Activated naive CD4-positive, alpha-beta T cell treated with anti-CD3 and anti-CD28 coated beads for 36 hours (primary cell): ENCODE data around the gene ZNF445. TPM values are rescaled to one million over a fixed set of nuclear protein-coding genes. Genes with fewer than 3 reads are reported as not detected.

Experiments
- CTCF ChIA-PET: fragments of 350-600 bp; sonication (Branson Sonifier 250); formaldehyde crosslinking; loops from one replicate; lab custom pipeline; 2021; ENCODE audit warnings: antibody characterized with exemption; lab: Charles Lee
- DNase-seq: peaks from one replicate; pipeline ENCODE4 v3.0.0-alpha.2; 2020
- H3K27ac Mint-ChIP-seq: one replicate; pipeline ENCODE4 v1.8.0; 2021; ENCODE audit warnings: mild to moderate bottlenecking, mixed read lengths
- H3K27me3 Mint-ChIP-seq: one replicate; pipeline ENCODE4 v1.8.0; 2021; ENCODE audit warnings: low read depth, mixed read lengths
- H3K36me3 Mint-ChIP-seq: one replicate; pipeline ENCODE4 v1.8.0; 2021; ENCODE audit warnings: low read depth, mixed read lengths
- H3K4me1 Mint-ChIP-seq: one replicate; pipeline ENCODE4 v1.8.0; 2021; ENCODE audit warnings: low read depth, mixed read lengths
- H3K4me3 Mint-ChIP-seq: one replicate; pipeline ENCODE4 v1.8.0; 2021; ENCODE audit warnings: mild to moderate bottlenecking, moderate library complexity, mixed read lengths
- H3K9me3 Mint-ChIP-seq: one replicate; pipeline ENCODE4 v1.8.0; 2021; ENCODE audit warnings: mixed read lengths
- intact Hi-C: fragments of 100-400 bp; cut with micrococcal nuclease; formaldehyde crosslinking; loops from one replicate; pipeline ENCODE4 v1.15.1; 2023
- total RNA-seq, 2 experiments: library from RNA; stranded (reverse); gene quantifications; one replicate each; pipeline ENCODE4 v1.2.3, GENCODE V29; 2021

The ZNF445 gene
- total RNA-seq, 2 experiments from 2014 or later = 19.0 TPM

GRCh38 chr3:44446929-44447328 lies 30.5 kb downstream of the ZNF445 start:
- Mint-ChIP-seq H3K4me1 (peaks cover 18% of the 10 kb centered on the region), H3K27ac (no peak overlapping the region), H3K27me3 (no peaks in the 10 kb centered on the region), H3K4me3 (no peak overlapping the region), H3K36me3 (peaks cover 72% of the 10 kb centered on the region), H3K9me3 (peaks cover 30% of the 10 kb centered on the region)
- intact Hi-C loops = no loop called here
- DNase-seq = no peak
- CTCF ChIA-PET = no interaction called here

- CTCF ChIA-PET = no interaction called here
- H3K27ac Mint-ChIP-seq = no peak overlapping the region
- no peaks in the 10 kb centered on the region for H3K27me3 Mint-ChIP-seq
- DNase-seq = no peak
- H3K4me3 Mint-ChIP-seq = no peak overlapping the region
- H3K9me3 Mint-ChIP-seq = peaks cover 30% of the 10 kb centered on the region
- H3K36me3 Mint-ChIP-seq = peaks cover 67% of the 10 kb centered on the region
- intact Hi-C loops = no loop called here
- peaks cover 29% of the 10 kb centered on the region for H3K4me1 Mint-ChIP-seq
Observed at GRCh38 chr3:44445786-44446185, 31.7 kb downstream of the ZNF445 start.

- CTCF ChIA-PET = interaction anchor here (0.7 kb wide), 1 partner anchor 10 kb away, joined by 3 read pairs; no protein-coding TSS in a partner anchor
- Mint-ChIP-seq H3K27me3 (no peaks in the 10 kb centered on the region), H3K4me3 (no peak overlapping the region), H3K4me1 (peaks cover 36% of the 10 kb centered on the region), H3K36me3 (peaks cover 60% of the 10 kb centered on the region), H3K9me3 (peaks cover 30% of the 10 kb centered on the region), H3K27ac (peak overlapping the region; percentile 31)
- intact Hi-C loops = no loop called here
- no peak for DNase-seq
Observed at GRCh38 chr3:44444896-44445691, 32.4 kb downstream of the ZNF445 start.

- CTCF ChIA-PET = interaction anchor here (0.7 kb wide), 1 partner anchor 11 kb away, joined by 3 read pairs; no protein-coding TSS in a partner anchor
- intact Hi-C loops = no loop called here
- Mint-ChIP-seq H3K27me3 (no peaks in the 10 kb centered on the region), H3K4me1 (peaks cover 43% of the 10 kb centered on the region), H3K9me3 (peaks cover 28% of the 10 kb centered on the region), H3K27ac (peak overlapping the region; percentile 31), H3K4me3 (no peak overlapping the region), H3K36me3 (peaks cover 58% of the 10 kb centered on the region)
- DNase-seq = no peak
Observed at GRCh38 chr3:44444437-44444836, 33.0 kb downstream of the ZNF445 start.

GRCh38 chr3:44442596-44443309 lies 34.7 kb downstream of the ZNF445 start:
- H3K27me3 Mint-ChIP-seq = no peaks in the 10 kb centered on the region
- H3K9me3 Mint-ChIP-seq = peaks cover 12% of the 10 kb centered on the region
- peak overlapping the region; percentile 79 for H3K27ac Mint-ChIP-seq
- peak; percentile 38 for DNase-seq
- CTCF ChIA-PET = no interaction called here
- H3K4me3 Mint-ChIP-seq = no peak overlapping the region
- peaks cover 49% of the 10 kb centered on the region for H3K4me1 Mint-ChIP-seq
- intact Hi-C loops = no loop called here
- peaks cover 41% of the 10 kb centered on the region for H3K36me3 Mint-ChIP-seq

- CTCF ChIA-PET = interaction anchor here (0.7 to 1.7 kb wide), 2 partner anchors 49 to 72 kb away, joined by 3 to 4 read pairs; no protein-coding TSS in a partner anchor
- H3K27me3 Mint-ChIP-seq = no peaks in the 10 kb centered on the region
- intact Hi-C loops = loop anchor here (1.0 kb wide), 3 partner anchors 37 to 101 kb away; partner anchors contain the start of gene TCAIM
- no peaks in the 10 kb centered on the region for H3K9me3 Mint-ChIP-seq
- H3K27ac Mint-ChIP-seq = peak overlapping the region; percentile 94
- H3K4me1 Mint-ChIP-seq = peaks cover 42% of the 10 kb centered on the region
- peak overlapping the region; percentile 57 for H3K4me3 Mint-ChIP-seq
- peaks cover 17% of the 10 kb centered on the region for H3K36me3 Mint-ChIP-seq
- peak; percentile 88 for DNase-seq
Observed at GRCh38 chr3:44439499-44440295, 37.8 kb downstream of the ZNF445 start.

GRCh38 chr3:44437800-44438199 lies 39.7 kb downstream of the ZNF445 start:
- H3K27me3 Mint-ChIP-seq = no peaks in the 10 kb centered on the region
- intact Hi-C loops = no loop called here
- H3K4me1 Mint-ChIP-seq = peaks cover 38% of the 10 kb centered on the region
- H3K9me3 Mint-ChIP-seq = no peaks in the 10 kb centered on the region
- peaks cover 9% of the 10 kb centered on the region for H3K36me3 Mint-ChIP-seq
- H3K27ac Mint-ChIP-seq = no peak overlapping the region
- no peak for DNase-seq
- CTCF ChIA-PET = no interaction called here
- no peak overlapping the region for H3K4me3 Mint-ChIP-seq

- no peak overlapping the region for H3K27ac Mint-ChIP-seq
- no peak for DNase-seq
- H3K9me3 Mint-ChIP-seq = no peaks in the 10 kb centered on the region
- H3K4me1 Mint-ChIP-seq = peaks cover 23% of the 10 kb centered on the region
- no peak overlapping the region for H3K4me3 Mint-ChIP-seq
- CTCF ChIA-PET = no interaction called here
- H3K36me3 Mint-ChIP-seq = peaks cover 3% of the 10 kb centered on the region
- H3K27me3 Mint-ChIP-seq = no peaks in the 10 kb centered on the region
- intact Hi-C loops = no loop called here
Observed at GRCh38 chr3:44436181-44436580, 41.3 kb downstream of the ZNF445 start.

- Mint-ChIP-seq H3K27ac (no peak overlapping the region), H3K27me3 (no peaks in the 10 kb centered on the region), H3K4me3 (no peak overlapping the region), H3K9me3 (no peaks in the 10 kb centered on the region), H3K4me1 (peaks cover 11% of the 10 kb centered on the region), H3K36me3 (peaks cover 3% of the 10 kb centered on the region)
- no peak for DNase-seq
- intact Hi-C loops = no loop called here
- CTCF ChIA-PET = no interaction called here
Observed at GRCh38 chr3:44434834-44435510, 42.5 kb downstream of the ZNF445 start.

GRCh38 chr3:44430466-44430865 lies 47.0 kb downstream of the ZNF445 start:
- Mint-ChIP-seq H3K36me3 (no peaks in the 10 kb centered on the region), H3K4me1 (no peaks in the 10 kb centered on the region), H3K9me3 (no peaks in the 10 kb centered on the region), H3K27ac (no peak overlapping the region), H3K4me3 (no peak overlapping the region), H3K27me3 (no peaks in the 10 kb centered on the region)
- intact Hi-C loops = no loop called here
- CTCF ChIA-PET = interaction anchor here (0.6 kb wide), 1 partner anchor 232 kb away, joined by 4 read pairs; no protein-coding TSS in a partner anchor
- no peak for DNase-seq

- Mint-ChIP-seq H3K27me3 (no peaks in the 10 kb centered on the region), H3K4me3 (no peak overlapping the region), H3K27ac (no peak overlapping the region), H3K4me1 (no peaks in the 10 kb centered on the region), H3K36me3 (no peaks in the 10 kb centered on the region), H3K9me3 (no peaks in the 10 kb centered on the region)
- intact Hi-C loops = no loop called here
- CTCF ChIA-PET = interaction anchor here (0.6 kb wide), 1 partner anchor 135 kb away, joined by 7 read pairs; no protein-coding TSS in a partner anchor
- DNase-seq = no peak
Observed at GRCh38 chr3:44429459-44429858, 48.0 kb downstream of the ZNF445 start.
